Neural cell (in vitro differentiated cells): ENCODE measurements around the gene RAD51B. TPM values are rescaled to one million over a fixed set of nuclear protein-coding genes. Genes with fewer than 3 reads are reported as not detected.

ENCODE experiments used
- H2AFZ ChIP-seq: fragments of 200-600, 300-800 bp; sonication (generic), shearing (Covaris generic); 2 replicates; pipeline ENCODE4 v1.6.0; 2014; ENCODE audit warnings: low read depth, mild to moderate bottlenecking, antibody characterized with exemption, low read length, moderate library complexity
- H3F3A ChIP-seq: fragments of 200-600 bp; shearing (Covaris generic); 2 replicates; pipeline ENCODE4 v1.6.1; 2016; ENCODE audit warnings: mild to moderate bottlenecking, moderate library complexity, mixed read lengths, antibody characterized with exemption, low read length; ENCODE audit not compliant: insufficient read depth, poor library complexity, severe bottlenecking
- H3K27ac ChIP-seq: fragments of 200-600, 300-800 bp; sonication (generic), shearing (Covaris generic); 2 replicates; pipeline ENCODE4 v1.5.1; 2014; ENCODE audit warnings: mild to moderate bottlenecking, low read length, moderate library complexity
- H3K27me3 ChIP-seq: fragments of 300-800, 200-600 bp; sonication (generic), shearing (Covaris generic); 2 replicates; pipeline ENCODE4 v1.6.0; 2014; ENCODE audit warnings: mild to moderate bottlenecking, low read depth, low read length, moderate library complexity; ENCODE audit not compliant: insufficient read depth
- H3K36me3 ChIP-seq: fragments of 300-800, 200-600 bp; sonication (generic), shearing (Covaris generic); 2 replicates; pipeline ENCODE4 v1.5.1; 2014; ENCODE audit warnings: mild to moderate bottlenecking, antibody characterized with exemption, low read length, moderate library complexity; ENCODE audit not compliant: insufficient read depth
- H3K4me2 ChIP-seq: fragments of 300-800, 200-600 bp; sonication (generic), shearing (Covaris generic); 2 replicates; pipeline ENCODE4 v1.6.0; 2014; ENCODE audit warnings: mild to moderate bottlenecking, low read length
- H3K4me3 ChIP-seq: fragments of 300-800, 200-600 bp; sonication (generic), shearing (Covaris generic); 2 replicates; pipeline ENCODE4 v1.5.1; 2014; ENCODE audit warnings: mild to moderate bottlenecking, low read length, moderate library complexity
- H3K79me2 ChIP-seq: fragments of 200-600 bp; shearing (Covaris generic); replicated peaks from 2 replicates; pipeline ENCODE4 v1.6.0; 2014; ENCODE audit warnings: mild to moderate bottlenecking, low read length, moderate library complexity; ENCODE audit not compliant: insufficient read depth
- H3K9ac ChIP-seq: fragments of 300-800, 200-600 bp; sonication (generic), shearing (Covaris generic); 2 replicates; pipeline ENCODE4 v1.6.1; 2016; ENCODE audit warnings: mild to moderate bottlenecking, low read length, mixed read lengths
- H3K9me2 ChIP-seq: fragments of 200-600 bp; shearing (Covaris generic); 2 replicates; pipeline ENCODE4 v1.6.1; 2016; ENCODE audit warnings: mild to moderate bottlenecking, low read length, mixed read lengths; ENCODE audit not compliant: insufficient read depth
- H3K9me3 ChIP-seq: fragments of 200-600, 300-800 bp; sonication (generic), shearing (Covaris generic); 2 replicates; pipeline ENCODE4 v1.6.1; 2016; ENCODE audit warnings: mild to moderate bottlenecking, mixed run types, low read length, moderate library complexity, mixed read lengths
- H4K20me1 ChIP-seq: fragments of 200-600 bp; shearing (Covaris generic); 2 replicates; pipeline ENCODE4 v1.6.1; 2016; ENCODE audit warnings: mild to moderate bottlenecking, mixed run types; ENCODE audit not compliant: insufficient read depth
- EP300 ChIP-seq: fragments of 450-650 bp; conservative IDR thresholded peaks from 2 replicates; pipeline ENCODE4 v1.6.1; 2014; ENCODE audit warnings: antibody characterized with exemption, mild to moderate bottlenecking, moderate library complexity; ENCODE audit not compliant: poor library complexity, severe bottlenecking
- EZH2 ChIP-seq: fragments of 200-600, 300-800 bp; shearing (Covaris generic), sonication (generic); IDR thresholded peaks from 2 replicates; pipeline ENCODE4 v1.6.1; 2014; ENCODE audit warnings: antibody characterized with exemption, low read length, borderline replicate concordance, mild to moderate bottlenecking; ENCODE audit not compliant: insufficient read depth, poor library complexity, severe bottlenecking
- MXI1 ChIP-seq: fragments of 450-650 bp; conservative IDR thresholded peaks from 2 replicates; pipeline ENCODE4 v1.6.1; 2014; ENCODE audit warnings: antibody characterized with exemption, mild to moderate bottlenecking; ENCODE audit not compliant: poor library complexity, severe bottlenecking
- POLR2AphosphoS5 ChIP-seq: IDR thresholded peaks from 2 replicates; pipeline ENCODE4 v1.6.1; 2012
- RAD21 ChIP-seq: fragments of 450-650 bp; conservative IDR thresholded peaks from 2 replicates; pipeline ENCODE4 v1.6.1; 2014; ENCODE audit warnings: antibody characterized with exemption, mild to moderate bottlenecking, moderate library complexity
- SMC3 ChIP-seq: fragments of 450-650 bp; conservative IDR thresholded peaks from 2 replicates; pipeline ENCODE4 v1.6.1; 2014; ENCODE audit warnings: antibody characterized with exemption, mild to moderate bottlenecking, moderate library complexity; ENCODE audit not compliant: poor library complexity
- TAF1 ChIP-seq: IDR thresholded peaks from 2 replicates; pipeline ENCODE4 v1.6.1; 2012; ENCODE audit warnings: low read depth
- polyA plus RNA-seq: library from polyadenylated mRNA; depleted of rRNA; stranded (reverse); fragments of >200 nt; gene quantifications from 2 replicates; pipeline ENCODE4 v1.2.3, GENCODE V29; 2014
- TF ChIP-seq, protein P1 (sequence below): fragments of 450-650 bp; IDR thresholded peaks from 2 replicates; pipeline ENCODE4 v1.5.1; 2014; ENCODE audit warnings: antibody characterized with exemption, mild to moderate bottlenecking, moderate library complexity; ENCODE audit not compliant: poor library complexity, severe bottlenecking
- TF ChIP-seq, protein P2 (sequence below): IDR thresholded peaks from 2 replicates; pipeline ENCODE4 v1.6.1; 2012; ENCODE audit warnings: borderline replicate concordance

RAD51B gene
- polyA plus RNA-seq, 1 donor from 2014 or later: 3.1 TPM

DNA sequence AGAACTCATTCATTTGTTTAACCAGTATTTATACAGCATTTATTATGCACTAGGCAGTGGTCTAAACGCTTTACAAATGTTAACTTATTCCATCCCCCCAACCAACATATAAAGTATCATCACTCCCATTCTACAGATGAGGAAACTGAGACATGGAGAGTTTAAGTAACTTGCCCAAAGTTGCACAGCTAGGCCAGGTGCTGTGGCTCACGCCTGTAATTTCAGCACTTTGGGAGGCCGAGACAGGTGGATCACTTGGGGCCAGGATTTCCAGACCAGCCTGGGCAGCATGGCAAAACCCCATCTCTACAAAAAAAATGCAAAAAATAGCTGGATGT lies 935.4 kb downstream of the RAD51B start:
- no peaks in the 10 kb centered on the region for H3K9me2 ChIP-seq
- H3K36me3 ChIP-seq: no peaks in the 10 kb centered on the region
- no peaks in the 10 kb centered on the region for H3F3A ChIP-seq
- no peak overlapping the region for H2AFZ ChIP-seq
- no peak overlapping the region for H3K9ac ChIP-seq
- H3K79me2 ChIP-seq: no peaks in the 10 kb centered on the region
- no peaks in the 10 kb centered on the region for H3K9me3 ChIP-seq
- H3K4me2 ChIP-seq: no peak overlapping the region
- H3K27me3 ChIP-seq: no peaks in the 10 kb centered on the region
- TF ChIP-seq MXI1: no peak
- no peak for TF ChIP-seq RAD21
- TF ChIP-seq POLR2AphosphoS5: no peak
- no peak for TF ChIP-seq EZH2
- no peak for TF ChIP-seq SMC3
- TF ChIP-seq EP300: no peak
- TF ChIP-seq, protein P1, sequence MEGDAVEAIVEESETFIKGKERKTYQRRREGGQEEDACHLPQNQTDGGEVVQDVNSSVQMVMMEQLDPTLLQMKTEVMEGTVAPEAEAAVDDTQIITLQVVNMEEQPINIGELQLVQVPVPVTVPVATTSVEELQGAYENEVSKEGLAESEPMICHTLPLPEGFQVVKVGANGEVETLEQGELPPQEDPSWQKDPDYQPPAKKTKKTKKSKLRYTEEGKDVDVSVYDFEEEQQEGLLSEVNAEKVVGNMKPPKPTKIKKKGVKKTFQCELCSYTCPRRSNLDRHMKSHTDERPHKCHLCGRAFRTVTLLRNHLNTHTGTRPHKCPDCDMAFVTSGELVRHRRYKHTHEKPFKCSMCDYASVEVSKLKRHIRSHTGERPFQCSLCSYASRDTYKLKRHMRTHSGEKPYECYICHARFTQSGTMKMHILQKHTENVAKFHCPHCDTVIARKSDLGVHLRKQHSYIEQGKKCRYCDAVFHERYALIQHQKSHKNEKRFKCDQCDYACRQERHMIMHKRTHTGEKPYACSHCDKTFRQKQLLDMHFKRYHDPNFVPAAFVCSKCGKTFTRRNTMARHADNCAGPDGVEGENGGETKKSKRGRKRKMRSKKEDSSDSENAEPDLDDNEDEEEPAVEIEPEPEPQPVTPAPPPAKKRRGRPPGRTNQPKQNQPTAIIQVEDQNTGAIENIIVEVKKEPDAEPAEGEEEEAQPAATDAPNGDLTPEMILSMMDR: no peak
- TF ChIP-seq TAF1: no peak
- TF ChIP-seq, protein P2, sequence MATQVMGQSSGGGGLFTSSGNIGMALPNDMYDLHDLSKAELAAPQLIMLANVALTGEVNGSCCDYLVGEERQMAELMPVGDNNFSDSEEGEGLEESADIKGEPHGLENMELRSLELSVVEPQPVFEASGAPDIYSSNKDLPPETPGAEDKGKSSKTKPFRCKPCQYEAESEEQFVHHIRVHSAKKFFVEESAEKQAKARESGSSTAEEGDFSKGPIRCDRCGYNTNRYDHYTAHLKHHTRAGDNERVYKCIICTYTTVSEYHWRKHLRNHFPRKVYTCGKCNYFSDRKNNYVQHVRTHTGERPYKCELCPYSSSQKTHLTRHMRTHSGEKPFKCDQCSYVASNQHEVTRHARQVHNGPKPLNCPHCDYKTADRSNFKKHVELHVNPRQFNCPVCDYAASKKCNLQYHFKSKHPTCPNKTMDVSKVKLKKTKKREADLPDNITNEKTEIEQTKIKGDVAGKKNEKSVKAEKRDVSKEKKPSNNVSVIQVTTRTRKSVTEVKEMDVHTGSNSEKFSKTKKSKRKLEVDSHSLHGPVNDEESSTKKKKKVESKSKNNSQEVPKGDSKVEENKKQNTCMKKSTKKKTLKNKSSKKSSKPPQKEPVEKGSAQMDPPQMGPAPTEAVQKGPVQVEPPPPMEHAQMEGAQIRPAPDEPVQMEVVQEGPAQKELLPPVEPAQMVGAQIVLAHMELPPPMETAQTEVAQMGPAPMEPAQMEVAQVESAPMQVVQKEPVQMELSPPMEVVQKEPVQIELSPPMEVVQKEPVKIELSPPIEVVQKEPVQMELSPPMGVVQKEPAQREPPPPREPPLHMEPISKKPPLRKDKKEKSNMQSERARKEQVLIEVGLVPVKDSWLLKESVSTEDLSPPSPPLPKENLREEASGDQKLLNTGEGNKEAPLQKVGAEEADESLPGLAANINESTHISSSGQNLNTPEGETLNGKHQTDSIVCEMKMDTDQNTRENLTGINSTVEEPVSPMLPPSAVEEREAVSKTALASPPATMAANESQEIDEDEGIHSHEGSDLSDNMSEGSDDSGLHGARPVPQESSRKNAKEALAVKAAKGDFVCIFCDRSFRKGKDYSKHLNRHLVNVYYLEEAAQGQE: no peak
- no peaks in the 10 kb centered on the region for H4K20me1 ChIP-seq
- no peak overlapping the region for H3K4me3 ChIP-seq
- no peak overlapping the region for H3K27ac ChIP-seq

DNA sequence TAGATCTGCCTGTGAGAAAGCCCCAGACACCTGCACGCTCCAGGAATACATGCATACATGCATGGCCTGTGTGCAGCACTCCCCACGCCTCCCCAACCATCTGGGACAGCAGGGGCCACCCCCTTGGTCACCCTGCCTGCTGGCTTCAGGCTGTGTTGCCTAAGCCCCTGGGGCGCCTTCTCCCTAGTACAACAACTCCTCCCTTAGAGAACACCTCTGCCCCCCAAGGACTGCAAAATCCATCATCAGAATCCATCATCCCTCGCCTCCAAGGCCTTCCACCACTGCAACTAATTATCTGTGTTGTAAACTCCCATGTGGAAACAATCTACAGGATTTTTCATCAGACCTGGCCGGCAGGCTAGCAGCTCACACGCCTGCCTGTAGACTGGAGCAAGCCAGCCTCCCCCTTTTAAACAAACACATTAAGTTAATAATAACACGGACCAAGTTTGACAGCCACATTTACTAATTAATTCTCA lies 936.5 kb downstream of the RAD51B start:
- no peaks in the 10 kb centered on the region for H3K27me3 ChIP-seq
- no peak overlapping the region for H2AFZ ChIP-seq
- H3K4me3 ChIP-seq: no peak overlapping the region
- no peaks in the 10 kb centered on the region for H3K79me2 ChIP-seq
- H3K9me2 ChIP-seq: no peaks in the 10 kb centered on the region
- H3K27ac ChIP-seq: no peak overlapping the region
- no peaks in the 10 kb centered on the region for H4K20me1 ChIP-seq
- H3F3A ChIP-seq: no peaks in the 10 kb centered on the region
- H3K9ac ChIP-seq: no peak overlapping the region
- no peaks in the 10 kb centered on the region for H3K36me3 ChIP-seq
- H3K9me3 ChIP-seq: no peaks in the 10 kb centered on the region
- H3K4me2 ChIP-seq: no peak overlapping the region
- no peak for TF ChIP-seq POLR2AphosphoS5
- TF ChIP-seq MXI1: no peak
- TF ChIP-seq RAD21: no peak
- TF ChIP-seq TAF1: no peak
- TF ChIP-seq, protein P2: no peak
- no peak for TF ChIP-seq EP300
- no peak for TF ChIP-seq SMC3
